AML-193 (cell line): Measurements from ENCODE around the gene SERPINI1.
"Not testable (repeated sequence)": the region's sequence is repeated elsewhere in the genome, so short reads cannot be mapped to it uniquely, and the experiment has no call there.

Experiments used
- DNase-seq, 2 experiments: peaks; one replicate each; lab custom pipeline; 2025; lab: John Stamatoyannopoulos, UW

SERPINI1 gene

DNA sequence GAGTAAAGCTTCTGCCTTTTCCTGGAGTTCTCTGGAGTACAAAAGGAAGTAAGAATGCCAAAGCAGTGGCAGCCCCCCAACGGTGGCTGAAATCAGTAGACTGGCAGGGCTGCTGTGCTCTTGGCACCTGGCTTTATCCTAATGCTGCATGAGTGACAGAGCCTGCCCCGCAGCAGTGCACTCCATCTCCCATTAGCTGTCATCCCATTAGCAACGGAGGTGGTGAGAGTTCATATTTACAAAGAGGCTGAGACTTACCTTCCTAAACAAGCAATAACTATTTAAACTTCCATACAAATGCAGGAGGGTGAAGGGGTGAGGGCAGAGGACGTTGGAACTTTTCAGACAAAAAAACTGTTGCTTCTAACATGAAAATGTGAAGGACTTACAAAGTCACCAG is 51.9 kb downstream of the SERPINI1 start:
- DNase-seq, result no peak

DNA sequence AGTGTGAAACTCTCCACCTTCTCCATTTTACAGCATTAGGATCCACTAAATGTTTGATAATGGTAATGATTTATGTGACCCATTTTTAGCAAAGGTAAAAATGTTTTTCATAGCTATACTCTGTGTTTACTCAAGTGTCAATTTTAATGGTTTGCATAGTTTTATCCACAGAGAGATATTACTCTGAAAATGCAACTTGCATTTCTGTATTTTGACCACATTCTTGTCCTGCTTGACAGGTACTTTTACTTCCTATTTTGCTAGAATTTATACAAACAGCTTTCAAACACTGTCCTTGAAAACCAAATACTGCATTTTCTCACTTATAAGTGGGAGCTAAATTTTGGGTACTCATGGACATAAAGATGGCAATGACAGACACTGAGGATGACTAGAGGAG is 62.9 kb downstream of the SERPINI1 start:
- no peak for DNase-seq

DNA sequence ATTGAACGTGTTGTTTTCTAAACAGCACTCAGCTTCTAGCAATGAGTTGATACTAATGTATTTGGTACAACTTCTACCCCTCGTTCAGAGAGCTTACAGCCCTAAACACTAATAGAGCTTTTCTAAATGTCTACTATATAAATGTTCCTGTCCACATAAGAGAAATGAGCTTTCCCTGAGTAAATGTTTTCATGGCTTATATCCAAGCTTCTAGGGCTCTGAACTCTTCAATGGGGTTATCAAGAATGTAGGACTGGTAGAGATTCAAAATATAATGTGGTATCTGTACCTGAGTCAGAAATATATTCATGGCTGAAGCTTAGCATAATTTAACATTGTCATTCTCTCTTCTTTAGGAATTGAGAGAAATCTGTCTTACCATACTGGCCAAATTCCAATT is 73.4 kb downstream of the SERPINI1 start:
- no peak for DNase-seq

DNA sequence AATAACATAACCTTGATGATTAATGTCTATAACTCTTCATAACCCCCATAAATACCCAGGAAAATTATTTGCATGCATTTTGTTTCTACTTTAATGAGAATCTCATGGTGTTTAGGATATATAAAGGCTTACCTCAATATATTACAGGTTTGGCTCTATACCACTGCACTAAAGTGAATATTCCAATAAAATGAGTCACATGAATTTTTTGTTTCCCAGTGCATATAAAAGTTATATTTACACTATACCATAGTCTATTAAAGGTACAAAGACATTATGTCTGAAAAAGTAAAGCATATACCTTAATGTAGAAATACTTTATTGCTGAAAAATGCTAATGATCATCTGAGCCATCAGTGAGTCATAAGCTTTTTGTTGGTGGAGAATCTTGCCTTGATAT is 74.7 kb downstream of the SERPINI1 start:
- no peak for DNase-seq

DNA sequence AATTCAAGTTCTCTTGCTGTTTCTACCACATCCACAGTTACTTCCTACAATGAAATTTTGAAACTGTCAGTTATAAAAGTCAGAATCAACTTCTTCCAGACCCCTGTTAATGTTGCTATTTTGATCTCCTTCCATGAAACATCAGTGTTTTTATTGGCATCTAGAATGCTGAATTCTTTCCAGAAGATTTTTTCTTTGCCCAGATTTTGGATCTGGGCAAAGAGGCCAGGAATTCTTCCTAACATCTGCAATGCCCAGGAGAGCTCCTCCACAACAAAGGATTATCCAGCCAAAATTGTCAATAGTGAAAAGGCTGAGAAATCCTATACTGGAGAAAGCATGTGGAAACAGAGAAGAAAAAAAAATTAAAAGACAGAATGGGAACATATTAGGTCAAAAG is 75.5 kb downstream of the SERPINI1 start:
- no peak for DNase-seq

DNA sequence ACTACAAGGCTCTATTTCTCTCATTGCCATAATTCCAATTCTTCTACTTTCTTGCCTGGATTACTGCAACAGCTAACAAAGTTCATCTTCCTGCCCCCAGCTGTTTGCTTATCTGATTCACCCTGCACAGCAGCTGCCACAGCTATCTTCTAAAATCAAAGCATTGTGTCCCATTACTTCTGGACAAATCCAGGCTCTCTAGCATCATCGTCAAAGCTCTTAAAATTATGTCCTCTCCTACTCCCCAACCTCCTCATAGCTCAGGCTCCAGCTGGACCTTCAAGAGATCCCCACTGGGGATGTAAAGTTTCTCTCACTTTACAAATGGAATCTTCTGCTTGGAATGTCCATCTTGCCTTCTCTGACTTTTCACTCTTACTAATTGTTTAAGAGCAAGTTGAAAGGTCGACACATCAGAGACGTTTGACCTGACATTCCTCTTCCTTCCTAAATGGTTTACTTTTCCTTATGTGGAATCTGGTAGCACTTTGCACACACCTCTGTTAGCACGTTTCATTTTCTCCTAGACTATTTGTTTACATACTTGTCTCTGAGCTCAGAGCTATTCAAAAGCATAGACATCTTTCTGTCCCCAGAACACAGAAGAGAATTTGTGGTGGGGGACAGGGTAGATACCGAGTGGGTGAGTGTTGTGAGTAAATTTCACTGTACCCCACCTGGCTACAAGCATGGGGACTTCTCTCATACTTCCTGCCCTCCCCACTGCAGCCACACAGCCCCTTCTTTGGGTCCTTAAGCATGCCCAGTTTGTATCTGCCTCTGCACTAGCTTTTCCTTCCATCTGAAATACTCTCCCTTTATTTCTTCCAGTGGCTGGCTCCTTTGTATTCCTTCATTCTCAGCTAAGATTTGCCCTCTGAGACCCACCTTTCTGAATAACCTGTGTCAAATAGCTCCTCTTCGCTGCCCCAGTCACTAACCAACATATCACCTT is 77.9 kb downstream of the SERPINI1 start:
- no peak for DNase-seq

DNA sequence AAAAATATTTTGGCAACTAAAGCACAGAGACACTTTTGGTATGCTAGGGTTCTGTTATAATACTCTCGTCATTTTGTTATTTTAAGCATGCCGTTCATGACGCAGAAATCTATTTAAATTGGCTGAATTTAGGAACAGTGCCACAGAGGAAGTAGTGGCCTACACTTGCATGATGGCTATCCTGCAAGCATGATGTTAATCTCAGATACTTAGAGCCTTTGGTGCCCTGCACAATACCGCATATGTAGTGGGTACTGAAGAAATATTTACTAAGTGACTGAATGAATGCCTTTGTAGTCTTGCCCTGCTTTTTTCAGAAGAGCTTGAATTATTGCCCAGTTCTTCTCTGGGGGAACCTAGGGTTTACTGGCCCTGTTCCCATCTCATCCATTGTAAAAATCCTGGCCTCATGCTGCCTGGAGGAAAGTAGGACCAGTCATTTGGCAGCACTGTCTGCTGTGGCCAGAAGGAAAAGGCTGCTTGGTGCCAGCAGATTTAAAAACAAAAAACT is 79.0 kb downstream of the SERPINI1 start:
- no peak for DNase-seq

DNA sequence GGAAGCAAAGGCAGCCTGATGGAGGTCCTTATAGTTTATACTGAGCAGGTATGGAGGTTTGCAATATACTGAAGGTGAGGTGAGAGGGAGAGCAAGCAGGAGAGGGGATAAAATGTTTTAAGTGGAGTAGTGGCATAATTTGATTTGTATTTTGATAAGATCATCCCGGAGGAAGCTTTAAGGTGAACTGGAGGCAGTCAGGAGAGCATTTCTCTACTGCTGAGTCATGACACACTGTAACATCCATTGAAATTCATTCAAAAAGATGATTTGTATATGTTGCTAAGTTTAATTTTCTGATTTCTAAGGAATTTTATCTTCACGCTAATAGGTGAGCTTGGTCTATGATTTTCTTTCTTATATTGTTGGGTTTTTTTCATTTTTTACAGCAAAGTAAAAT is 81.4 kb downstream of the SERPINI1 start:
- DNase-seq, result no peak

DNA sequence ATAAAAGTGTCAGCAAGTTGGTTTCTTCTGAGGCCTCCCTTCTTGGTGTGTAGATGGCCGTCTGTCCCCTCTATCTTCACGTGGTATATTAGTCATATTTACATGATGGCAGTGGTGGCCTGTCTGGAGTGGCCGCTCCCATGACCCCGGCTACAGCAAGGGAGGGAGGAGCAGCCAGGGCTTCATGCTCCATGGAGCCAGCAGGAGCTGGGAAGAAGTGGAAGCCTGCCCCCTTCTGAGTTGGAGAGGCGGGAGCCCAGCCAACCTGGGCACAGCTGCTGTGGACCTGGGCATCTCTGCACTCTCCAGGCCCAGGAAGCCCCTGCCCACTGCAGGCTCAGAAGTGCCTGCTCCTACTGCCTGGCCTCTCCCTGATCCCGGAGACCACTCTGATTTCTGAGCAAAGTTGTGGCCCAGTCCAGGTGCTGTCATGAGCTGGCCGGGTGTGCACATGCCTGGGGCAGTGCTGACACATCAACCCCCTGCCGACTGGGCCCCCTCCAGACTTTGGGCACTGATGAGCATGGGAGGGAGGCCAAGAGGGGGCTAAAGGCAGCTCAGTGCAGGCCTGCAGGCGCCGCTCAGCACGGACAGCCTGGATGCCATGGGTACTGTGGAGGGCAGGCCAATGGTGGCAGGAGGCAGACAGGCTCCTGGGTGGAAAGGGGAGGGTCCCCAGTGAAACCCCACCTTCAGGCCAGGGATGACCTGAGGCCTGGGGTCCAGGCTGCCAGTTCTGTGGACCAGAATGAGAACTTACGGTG is 84.8 kb downstream of the SERPINI1 start:
- no peak for DNase-seq

DNA sequence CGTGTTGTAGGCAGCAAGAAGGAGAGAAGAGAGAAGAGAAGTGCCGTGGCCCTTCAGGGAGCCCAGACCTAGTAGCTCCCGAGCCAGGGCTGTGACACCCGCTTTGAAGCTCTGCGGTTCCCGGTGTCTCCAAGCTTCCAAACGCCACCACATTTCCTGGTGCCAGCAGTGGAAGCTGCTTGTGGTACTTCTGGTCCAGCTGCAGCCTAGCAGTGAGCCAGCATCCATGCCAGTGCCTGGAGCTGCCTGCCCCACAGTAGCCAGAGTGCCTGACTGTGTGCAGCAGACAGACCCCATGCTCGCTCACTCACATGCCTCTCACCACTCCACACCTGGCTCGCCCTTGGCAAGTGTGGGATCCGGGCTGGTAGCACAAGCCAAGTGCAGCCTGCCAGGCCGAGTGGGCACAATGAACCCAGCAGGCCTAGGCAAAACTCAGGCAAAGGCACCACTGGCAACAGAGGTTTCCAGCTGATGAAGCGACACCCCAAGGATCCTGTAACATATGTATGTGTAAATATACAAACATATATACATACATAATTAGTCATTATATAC is 85.8 kb downstream of the SERPINI1 start:
- DNase-seq, result no peak

DNA sequence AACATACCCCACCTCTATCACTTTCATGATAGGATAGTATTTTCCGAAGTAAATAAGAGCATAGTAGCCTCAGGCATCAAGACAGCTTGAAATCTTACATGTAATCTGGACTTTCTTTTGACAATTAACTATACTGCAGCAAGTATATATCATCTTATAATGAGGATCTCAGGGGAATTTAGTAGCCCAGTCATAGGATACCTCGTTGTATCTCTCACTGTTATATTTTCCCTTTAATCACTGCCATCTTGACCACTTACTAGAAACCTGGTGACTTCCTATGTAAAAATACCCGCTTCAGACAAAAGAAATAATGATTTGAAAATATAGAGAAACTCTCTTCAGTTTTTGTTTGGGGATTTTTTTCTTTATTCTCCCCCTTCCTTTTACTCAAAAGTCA is 88.2 kb downstream of the SERPINI1 start:
- DNase-seq, result no peak

DNA sequence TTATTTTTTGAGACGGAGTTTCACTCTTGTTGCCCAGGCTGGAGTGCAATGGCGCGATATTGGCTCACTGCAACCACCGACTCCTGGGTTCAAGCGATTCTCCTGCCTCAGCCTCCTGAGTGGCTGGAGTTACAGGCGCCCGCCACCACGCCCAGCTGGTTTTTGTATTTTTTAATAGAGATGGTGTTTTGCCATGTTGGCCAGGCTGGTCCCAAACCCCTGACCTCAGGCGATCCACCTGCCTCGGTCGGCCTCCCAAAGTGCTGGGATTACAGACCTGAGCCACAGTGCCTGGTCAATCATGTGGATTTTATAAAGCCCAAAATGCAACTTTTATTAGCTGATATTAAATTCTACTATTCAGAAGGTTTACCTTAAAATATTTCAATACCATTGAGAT is 92.1 kb downstream of the SERPINI1 start:
- DNase-seq, result not testable (repeated sequence)

DNA sequence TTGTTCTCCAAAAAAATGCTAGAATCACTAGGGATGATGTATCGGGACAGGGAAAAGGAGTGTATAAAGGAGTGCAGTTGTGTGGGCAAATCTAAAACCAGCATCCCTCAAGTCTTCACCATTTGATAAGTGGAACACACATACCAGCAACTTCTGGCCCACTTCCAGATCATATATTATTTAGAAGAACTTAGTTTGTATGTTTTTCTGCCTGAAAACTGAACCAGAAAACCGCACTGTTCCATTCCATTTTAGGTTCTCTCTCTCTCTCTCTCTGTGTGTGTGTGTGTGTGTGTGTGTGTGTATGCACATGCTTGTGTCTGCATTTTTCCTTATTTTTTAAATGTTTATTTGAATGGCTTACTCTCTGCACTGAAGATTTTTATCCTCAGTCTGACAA is 93.5 kb downstream of the SERPINI1 start:
- DNase-seq, result no peak

DNA sequence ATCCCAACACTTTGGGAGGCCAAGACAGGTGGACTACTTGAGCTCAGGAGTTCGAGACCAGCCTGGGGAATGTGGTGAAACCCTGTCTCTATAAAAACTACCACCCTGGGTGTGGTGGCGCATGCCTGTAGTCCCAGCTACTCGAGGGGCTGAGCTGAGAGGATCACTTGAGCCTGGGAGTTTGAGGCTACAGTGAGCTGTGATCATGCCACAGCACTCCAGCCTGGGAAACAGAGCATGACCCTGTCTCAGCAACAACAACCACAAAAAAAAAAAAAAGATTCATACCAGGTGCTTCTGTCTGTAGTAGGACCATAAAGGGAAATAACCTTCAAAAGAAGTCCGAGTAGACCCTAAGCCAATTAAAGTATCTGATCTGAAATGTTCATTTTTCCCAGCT is 94.5 kb downstream of the SERPINI1 start:
- no peak for DNase-seq

DNA sequence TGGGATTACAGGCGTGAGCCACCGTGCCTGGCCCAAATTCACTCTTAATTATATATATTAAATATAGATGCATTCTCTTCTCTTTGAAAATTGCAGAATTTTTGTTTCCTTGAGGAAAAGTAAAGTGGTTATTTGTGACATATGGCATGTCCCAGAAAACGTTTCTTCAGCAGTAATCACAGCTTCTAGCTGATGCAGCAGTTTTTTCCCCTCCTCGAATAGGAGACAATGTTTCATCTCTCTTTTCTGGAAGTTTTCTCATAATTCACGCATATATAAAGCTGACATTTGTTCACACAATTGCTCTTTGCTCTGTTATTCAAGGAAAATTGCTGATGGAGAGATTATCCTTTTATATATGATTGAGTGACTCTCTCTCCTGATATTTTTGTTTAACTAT is 99.8 kb downstream of the SERPINI1 start:
- DNase-seq, result no peak

DNA sequence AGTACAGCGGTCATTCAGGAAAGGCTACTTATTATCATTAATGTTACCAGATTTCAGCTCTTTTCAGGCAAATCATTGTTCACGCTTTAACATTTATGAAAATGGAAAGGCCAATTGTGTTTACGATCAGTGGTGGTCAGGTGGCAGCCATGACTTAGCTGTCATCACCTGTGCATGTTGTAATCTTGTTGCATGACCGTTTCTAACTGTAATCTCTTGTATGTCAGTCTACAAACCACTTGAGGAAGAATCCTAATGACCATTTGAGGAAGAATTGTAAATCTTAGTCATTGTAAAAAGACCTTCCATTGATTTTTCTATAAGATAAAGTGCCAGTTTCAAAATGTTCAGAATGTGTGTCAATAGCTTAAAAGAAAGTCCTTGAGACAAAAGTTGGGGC is 100.4 kb downstream of the SERPINI1 start:
- DNase-seq, result no peak

DNA sequence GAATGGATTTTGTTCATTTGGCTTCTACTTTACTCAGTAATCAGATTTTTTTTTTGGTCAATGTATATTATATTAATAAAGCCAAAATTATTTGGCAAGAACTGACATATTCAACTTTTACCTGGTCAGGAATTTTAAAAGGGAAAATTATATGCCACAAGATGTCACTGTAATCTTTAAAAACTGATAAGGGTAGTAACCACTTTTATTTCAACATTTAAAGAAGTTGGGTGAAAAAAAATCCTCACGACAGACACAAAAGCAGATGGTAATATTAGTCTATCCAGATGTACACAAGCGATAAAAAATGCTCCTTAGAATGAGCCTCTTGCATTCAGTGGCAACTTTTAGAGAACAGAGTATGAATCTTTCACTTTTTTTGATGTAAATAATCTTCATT is 101.9 kb downstream of the SERPINI1 start:
- DNase-seq, result peak; percentile 50 to 63

DNA sequence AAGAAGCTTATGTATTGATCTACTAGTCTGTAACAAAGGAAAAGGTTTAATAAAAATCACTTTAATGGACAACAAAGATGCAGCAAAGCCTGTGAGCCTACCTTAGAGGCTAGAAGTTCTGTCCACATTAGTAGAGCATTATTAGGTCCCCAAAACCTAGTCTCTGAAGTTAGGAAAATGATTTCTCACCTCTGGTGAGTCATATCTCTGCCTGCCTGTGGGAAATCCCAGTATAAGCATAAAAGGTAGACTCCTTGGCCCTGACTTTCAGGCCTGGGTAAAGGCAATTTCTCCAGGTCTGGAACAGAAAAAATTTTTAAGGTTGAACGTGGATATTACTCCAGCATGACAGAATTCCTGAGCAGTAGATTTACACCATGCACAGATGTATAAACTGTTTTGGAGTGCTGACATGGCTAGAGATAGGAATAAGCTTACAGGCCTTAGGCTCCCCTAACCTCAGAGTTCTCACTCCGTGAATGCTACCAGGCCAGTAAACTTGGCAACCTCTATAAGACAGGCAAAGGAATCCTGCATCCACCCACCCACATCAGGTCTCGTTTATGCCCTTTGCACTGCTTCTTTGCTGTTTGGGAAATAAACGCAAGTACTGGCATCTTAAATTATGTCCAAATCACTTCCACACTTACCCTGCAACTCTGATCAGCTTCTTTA is 104.1 kb downstream of the SERPINI1 start:
- DNase-seq, result no peak

DNA sequence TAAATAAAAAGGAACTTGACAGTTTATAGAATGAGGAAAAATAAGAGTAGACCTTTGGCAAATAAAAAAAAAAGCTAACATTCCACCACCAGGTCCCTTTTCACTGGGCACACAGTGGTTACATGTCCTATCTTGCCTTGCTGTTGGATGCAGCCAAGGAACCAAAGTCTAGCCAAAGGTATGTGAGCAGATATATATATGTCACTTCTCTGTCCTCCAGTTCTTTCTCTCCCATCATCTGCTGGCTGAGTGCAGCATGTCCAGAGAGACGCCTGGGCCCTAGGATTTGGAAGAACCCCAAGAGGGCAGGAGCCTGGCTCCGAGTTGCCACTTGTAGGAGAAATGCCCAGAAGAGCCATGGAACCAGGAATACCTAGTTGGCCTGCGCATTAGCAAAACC is 104.7 kb downstream of the SERPINI1 start:
- DNase-seq, result no peak

DNA sequence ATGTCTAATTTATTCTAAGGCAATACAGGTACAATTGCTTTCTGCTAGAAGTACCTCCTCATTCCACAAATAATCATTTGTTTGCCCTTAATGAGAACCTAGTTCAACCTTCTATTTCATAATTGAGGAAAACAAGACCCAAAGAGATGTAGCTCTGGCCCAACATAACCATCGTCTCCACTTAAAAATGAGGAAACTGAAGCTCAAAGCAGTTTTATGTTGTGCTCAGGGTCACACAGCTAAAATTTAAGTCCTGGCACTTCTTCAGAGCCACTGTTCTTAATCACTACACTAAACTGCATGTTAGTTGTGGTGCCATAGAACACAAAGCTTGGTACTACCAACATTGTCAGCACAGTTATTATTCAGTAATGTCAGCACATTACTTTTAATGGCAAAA is 108.0 kb downstream of the SERPINI1 start:
- no peak for DNase-seq

DNA sequence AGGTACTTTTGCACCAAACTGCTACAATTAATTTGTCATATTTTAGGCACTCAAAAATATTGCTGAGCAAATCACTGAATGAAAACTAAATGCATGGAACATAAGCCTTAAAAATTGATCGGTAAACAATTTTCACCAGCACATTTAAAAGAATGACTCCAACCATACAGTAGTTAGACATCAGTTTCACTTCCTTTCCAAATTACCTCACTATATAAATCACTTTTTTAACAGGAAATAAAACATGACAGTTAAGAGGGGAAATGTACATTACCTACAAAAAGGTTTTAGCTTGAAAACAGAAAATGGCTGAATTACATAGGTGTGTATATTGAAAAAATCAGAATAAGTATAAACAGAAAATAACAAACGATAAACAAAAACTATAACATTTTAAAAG is 108.4 kb downstream of the SERPINI1 start:
- no peak for DNase-seq

DNA sequence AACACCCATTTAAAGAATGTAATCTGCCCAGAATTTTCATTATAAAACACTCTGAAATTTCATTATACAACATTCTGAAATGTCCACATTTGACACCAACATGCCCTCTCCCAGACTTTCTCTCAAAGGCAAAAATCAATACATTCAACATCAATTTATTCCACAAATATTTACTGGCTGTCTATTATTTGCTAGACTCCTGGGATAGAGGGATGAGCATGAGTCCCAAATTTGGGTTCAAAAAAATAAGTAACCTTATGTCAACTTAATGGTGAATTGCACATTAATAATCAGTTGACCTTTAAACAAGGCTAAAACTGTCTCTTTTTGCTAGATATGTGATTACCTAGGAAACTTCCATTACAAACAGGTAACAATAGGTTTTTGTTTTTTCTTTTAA is 109.0 kb downstream of the SERPINI1 start:
- DNase-seq, result no peak
